Testis (tissue), 2 donors: ENCODE results near the gene VPS29.

Experiments
- CTCF ChIP-seq, 3 experiments: fragments of 450-650 bp in 2 of 3; fragments of 200-600 bp in 1 of 3; sonication (generic) in 1 of 3; IDR thresholded peaks; one replicate each; pipeline ENCODE4 v1.5.1; 2016 to 2019; ENCODE audit warnings: antibody characterized with exemption in 3 of 3, mild to moderate bottlenecking in 2 of 3, moderate library complexity in 1 of 3
- POLR2A ChIP-seq: fragments of 450-650 bp; IDR thresholded peaks from one replicate; pipeline ENCODE4 v1.6.1; 2017; ENCODE audit warnings: antibody characterized with exemption, mild to moderate bottlenecking, moderate library complexity

- TF ChIP-seq CTCF (IDR thresholded peaks at IDR 0.05) (peak in 1 of 3 experiments; percentile 4), POLR2A (peak; percentile 42)
Measured at GRCh38 chr12:110501752-110502738, at the start of gene VPS29, which contains the start of gene RAD9B.
